GM10847 (cell line): ENCODE results near the gene SLC25A51.

ENCODE experiments used
- POLR2A ChIP-seq: IDR thresholded peaks from 2 replicates; pipeline ENCODE4 v1.6.1; 2011; ENCODE audit not compliant: insufficient read length; ENCODE audit errors: extremely low read depth

The SLC25A51 gene

GRCh38 chr9:37839496-37840461, 64.1 kb downstream of the SLC25A51 start:
- no peak for TF ChIP-seq POLR2A
